HG02642 (cell line): ENCODE results near the gene AFDN.

Experiments
- ATAC-seq: cut with Tn5 transposase; IDR thresholded peaks from one replicate; pipeline ENCODE4 v1.9.1; 2021; ENCODE audit warnings: mild to moderate bottlenecking; ENCODE audit not compliant: unreplicated experiment, poor library complexity

Gene AFDN

GRCh38 chr6:167839755-167840154, 13.0 kb downstream of the AFDN start:
- no peak for ATAC-seq

- no peak for ATAC-seq
These were observed 13.4 kb downstream of the AFDN start for GRCh38 chr6:167840160-167840525.

DNA sequence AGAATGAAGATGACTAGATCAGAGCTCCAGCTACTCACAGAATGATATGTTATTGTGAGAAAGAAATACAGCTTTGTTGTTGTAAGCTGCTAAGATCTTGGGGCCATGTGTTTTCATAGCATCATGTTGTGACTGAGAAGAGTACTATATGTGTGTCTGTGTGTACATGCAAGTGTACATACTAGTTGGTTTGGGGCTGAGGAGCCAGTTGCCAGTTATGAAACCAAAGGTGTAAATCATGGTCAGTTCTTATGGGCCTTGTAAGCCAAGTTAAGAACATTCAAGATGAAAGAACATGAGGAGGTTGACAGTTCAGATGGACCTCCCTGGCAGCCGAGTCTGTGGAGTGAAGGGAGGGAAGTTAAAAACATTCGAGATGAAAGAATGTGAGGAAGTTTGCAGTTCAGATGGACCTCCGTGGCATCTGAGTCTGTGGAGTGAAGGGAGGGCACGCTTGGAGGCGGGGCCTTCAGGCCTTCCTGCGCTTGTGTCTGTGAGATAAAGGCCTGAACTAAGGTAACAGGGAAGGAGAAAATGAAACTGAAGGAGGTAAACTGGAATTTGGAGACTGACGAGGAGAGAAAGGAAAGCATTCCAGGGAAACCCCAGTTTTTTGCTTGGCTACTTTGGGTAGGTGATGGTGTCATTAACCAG, 13.9 kb downstream of the AFDN start:
- no peak for ATAC-seq

GRCh38 chr6:167841981-167842380, 15.3 kb downstream of the AFDN start:
- ATAC-seq = no peak

DNA sequence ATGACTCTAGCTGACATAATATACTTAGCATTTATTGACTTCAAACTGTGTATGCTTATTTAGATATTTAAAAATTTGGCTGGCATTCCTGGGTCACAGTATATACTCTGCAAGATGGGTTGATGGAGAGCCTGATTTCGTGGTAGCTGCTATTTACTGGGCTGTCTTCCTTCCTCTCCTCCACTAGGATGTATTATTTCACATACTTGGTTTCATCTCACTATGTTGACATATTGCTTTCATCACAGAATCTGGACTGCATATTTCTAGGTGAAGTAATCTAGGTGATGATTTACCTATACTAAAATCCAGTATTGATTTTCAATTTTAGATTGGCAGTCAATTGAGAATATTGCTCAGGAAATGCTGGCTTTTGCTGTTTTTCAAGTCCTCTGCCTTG, 15.7 kb downstream of the AFDN start:
- ATAC-seq = no peak

DNA sequence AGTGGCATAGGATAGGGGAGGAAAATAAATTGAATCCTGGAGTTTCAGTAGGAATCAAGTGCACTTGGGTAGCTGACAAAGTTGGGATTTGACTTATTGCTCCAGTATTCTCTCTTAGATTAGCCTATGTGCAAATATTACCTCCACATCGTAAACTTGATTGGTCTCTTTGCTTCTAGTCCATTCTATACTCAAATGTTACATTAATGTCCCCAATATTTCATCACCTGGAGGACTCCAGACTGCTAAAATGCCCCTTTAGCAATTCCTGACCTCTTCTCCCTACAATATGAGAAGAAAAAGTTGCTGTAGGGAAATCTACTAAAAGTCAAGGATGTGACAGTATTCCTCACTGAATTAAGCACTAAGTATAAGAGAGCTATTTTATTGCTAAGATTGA, 16.3 kb downstream of the AFDN start:
- no peak for ATAC-seq

GRCh38 chr6:167845856-167846255, 19.1 kb downstream of the AFDN start:
- ATAC-seq = no peak

DNA sequence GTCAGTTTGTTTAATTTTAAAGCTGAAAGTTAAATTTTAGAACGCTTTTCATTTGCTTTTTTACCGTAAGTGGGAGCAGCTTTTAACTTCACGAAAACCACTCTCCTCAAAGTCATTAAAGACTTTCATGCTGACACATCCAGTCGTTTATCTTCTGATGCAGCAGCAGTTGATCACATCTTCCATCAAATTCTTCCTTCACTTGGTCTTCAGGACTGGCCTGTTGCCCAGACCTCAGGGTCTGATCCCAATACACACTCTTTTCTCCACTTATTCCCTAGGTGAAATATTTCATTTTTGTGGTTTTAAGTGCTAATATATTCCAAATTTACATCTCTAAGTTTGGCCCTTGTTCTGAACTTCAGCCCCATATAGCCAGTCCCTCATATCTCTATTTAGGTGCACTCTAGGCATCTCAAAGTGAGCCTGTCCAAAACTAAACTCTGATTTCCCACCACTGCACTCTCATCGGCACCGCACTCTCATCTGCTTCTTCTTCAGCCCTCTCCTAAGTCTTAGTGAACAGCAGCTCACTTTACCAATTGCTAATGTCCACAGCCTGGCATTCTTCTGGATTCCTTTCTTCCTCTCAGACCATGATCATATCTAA, 20.4 kb downstream of the AFDN start:
- no peak for ATAC-seq

- no peak for ATAC-seq
These were observed 21.2 kb downstream of the AFDN start for GRCh38 chr6:167847936-167848335.

GRCh38 chr6:167848783-167849182, 22.1 kb downstream of the AFDN start:
- ATAC-seq = no peak

- no peak for ATAC-seq
These were observed 23.2 kb downstream of the AFDN start for GRCh38 chr6:167849846-167850459.

- no peak for ATAC-seq
These were observed 24.1 kb downstream of the AFDN start for GRCh38 chr6:167850782-167851181.

GRCh38 chr6:167851370-167851952, 24.8 kb downstream of the AFDN start:
- ATAC-seq = no peak

DNA sequence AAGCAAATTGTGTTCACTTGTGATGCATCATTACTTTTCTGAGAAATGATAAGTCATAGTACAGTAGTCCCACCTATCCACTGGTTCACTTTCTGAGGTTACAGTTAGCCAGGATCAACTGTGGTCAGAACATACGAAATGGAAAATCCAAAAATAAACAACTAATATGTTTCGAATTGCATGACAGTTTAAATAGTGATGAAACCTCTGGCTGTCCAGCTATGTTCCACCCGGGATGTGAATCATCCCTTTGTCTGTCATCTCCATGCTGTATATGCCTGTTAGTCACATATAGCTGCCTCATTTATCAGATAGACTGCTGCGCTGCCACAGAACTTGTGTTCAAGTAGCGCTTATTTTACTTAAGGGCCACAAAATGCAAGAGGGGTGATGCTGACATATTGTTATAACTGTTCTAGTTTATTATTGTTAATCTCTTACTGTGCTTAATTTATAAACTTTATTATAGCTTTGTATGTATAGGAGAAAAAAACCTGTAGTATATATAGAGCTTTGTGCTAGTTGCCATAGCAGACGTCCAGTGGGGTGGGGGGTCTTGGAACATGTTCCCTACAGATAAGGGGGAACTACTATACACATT, 29.2 kb downstream of the AFDN start:
- ATAC-seq = no peak

- ATAC-seq = no peak
These were observed 29.8 kb downstream of the AFDN start for GRCh38 chr6:167856474-167856873.

GRCh38 chr6:167856999-167857660, 30.4 kb downstream of the AFDN start:
- peak; percentile 48 for ATAC-seq

GRCh38 chr6:167858086-167858591, 31.4 kb downstream of the AFDN start:
- no peak for ATAC-seq

GRCh38 chr6:167858842-167859664, 32.3 kb downstream of the AFDN start:
- ATAC-seq = no peak

GRCh38 chr6:167860550-167861226, 34.0 kb downstream of the AFDN start:
- no peak for ATAC-seq
